HG02885 (cell line): ENCODE results near the gene THAP2.
"Not testable (repeated sequence)": the region's sequence is repeated elsewhere in the genome, so short reads cannot be mapped to it uniquely, and the experiment has no call there.

Experiments used
- ATAC-seq: cut with Tn5 transposase; IDR thresholded peaks from one replicate; pipeline ENCODE4 v1.9.1; 2021; ENCODE audit warnings: mild to moderate bottlenecking; ENCODE audit not compliant: unreplicated experiment, poor library complexity

Gene THAP2

GRCh38 chr12:71661977-71662530 is 2.0 kb upstream of the THAP2 start:
- ATAC-seq, result no peak

GRCh38 chr12:71662849-71663560 is 1.1 kb upstream of the THAP2 start:
- ATAC-seq, result peak; percentile 27

- peak; percentile 16 for ATAC-seq
Measured at GRCh38 chr12:71664411-71665089, 449 bp downstream of the THAP2 start.

- no peak for ATAC-seq
Measured at GRCh38 chr12:71665090-71665463, 976 bp downstream of the THAP2 start.

- no peak for ATAC-seq
Measured at GRCh38 chr12:71666259-71666658, 2.2 kb downstream of the THAP2 start.

GRCh38 chr12:71671311-71671710 is 7.2 kb downstream of the THAP2 start:
- no peak for ATAC-seq

GRCh38 chr12:71671816-71672215 is 7.7 kb downstream of the THAP2 start:
- no peak for ATAC-seq

- ATAC-seq, result no peak
Measured at GRCh38 chr12:71682466-71682865, 18.4 kb downstream of the THAP2 start.

- ATAC-seq, result no peak
Measured at GRCh38 chr12:71683633-71684032, 19.5 kb downstream of the THAP2 start.

GRCh38 chr12:71684081-71684480 is 20.0 kb downstream of the THAP2 start:
- ATAC-seq, result no peak

GRCh38 chr12:71685312-71685906 is 21.3 kb downstream of the THAP2 start:
- ATAC-seq, result no peak

GRCh38 chr12:71685914-71686657 is 22.0 kb downstream of the THAP2 start, which contains the start of gene TMEM19:
Gene TMEM19 (plus strand): TSS chr12:71686082. CDS start chr12:71686681, 599 bp downstream.
- peak; percentile 86 for ATAC-seq

- no peak for ATAC-seq
Measured at GRCh38 chr12:71686658-71687025, 22.5 kb downstream of the THAP2 start.

GRCh38 chr12:71687172-71687571 is 23.1 kb downstream of the THAP2 start:
- ATAC-seq, result not testable (repeated sequence)

GRCh38 chr12:71688961-71689570 is 25.0 kb downstream of the THAP2 start:
- no peak for ATAC-seq

GRCh38 chr12:71691504-71692129 is 27.5 kb downstream of the THAP2 start:
- no peak for ATAC-seq

- no peak for ATAC-seq
Measured at GRCh38 chr12:71693126-71693525, 29.0 kb downstream of the THAP2 start.

GRCh38 chr12:71693651-71694050 is 29.6 kb downstream of the THAP2 start:
- peak; percentile 20 for ATAC-seq

GRCh38 chr12:71694099-71694820 is 30.2 kb downstream of the THAP2 start:
- ATAC-seq, result peak; percentile 84
